Neural progenitor cell (in vitro differentiated cells): ENCODE data around the gene GRK3. TPM values are rescaled to one million over a fixed set of nuclear protein-coding genes. Genes with fewer than 3 reads are reported as not detected.
"Not testable (repeated sequence)": the region's sequence is repeated elsewhere in the genome, so short reads cannot be mapped to it uniquely, and the experiment has no call there.

Experiments used
- DNase-seq: peaks from one replicate; pipeline ENCODE4 v3.0.0-alpha.2; 2016; ENCODE audit warnings: low spot score
- H2AFZ ChIP-seq: fragments of 200-600 bp; sonication (generic); replicated peaks from 2 replicates; pipeline ENCODE4 v1.6.1; 2016; ENCODE audit warnings: antibody characterized with exemption
- H3F3A ChIP-seq: fragments of 200-600 bp; sonication (generic); 2 replicates; pipeline ENCODE4 v1.6.1; 2016; ENCODE audit warnings: antibody characterized with exemption, low read depth
- H3K27ac ChIP-seq: fragments of 200-600 bp; sonication (generic); 2 replicates; pipeline ENCODE4 v1.5.1; 2016; ENCODE audit warnings: mild to moderate bottlenecking
- H3K27me3 ChIP-seq: fragments of 200-600 bp; sonication (generic); 2 replicates; pipeline ENCODE4 v1.6.1; 2016; ENCODE audit warnings: mild to moderate bottlenecking, moderate library complexity
- H3K36me3 ChIP-seq: fragments of 200-600 bp; sonication (generic); 2 replicates; pipeline ENCODE4 v1.5.1; 2016
- H3K4me1 ChIP-seq: fragments of 200-600 bp; sonication (generic); 2 replicates; pipeline ENCODE4 v1.6.1; 2016; ENCODE audit warnings: mixed run types
- H3K4me2 ChIP-seq: fragments of 200-600 bp; sonication (generic); 2 replicates; pipeline ENCODE4 v1.6.1; 2016
- H3K4me3 ChIP-seq: fragments of 200-600 bp; sonication (generic); 2 replicates; pipeline ENCODE4 v1.5.1; 2016
- H3K79me2 ChIP-seq: fragments of 200-600 bp; sonication (generic); 2 replicates; pipeline ENCODE4 v1.6.1; 2016; ENCODE audit warnings: low read depth
- H3K9ac ChIP-seq: fragments of 200-600 bp; sonication (generic); 2 replicates; pipeline ENCODE4 v1.6.1; 2016
- H3K9me3 ChIP-seq: fragments of 200-600 bp; sonication (generic); 2 replicates; pipeline ENCODE4 v1.5.1; 2016; ENCODE audit warnings: low read depth
- H4K20me1 ChIP-seq: fragments of 200-600 bp; sonication (generic); 2 replicates; pipeline ENCODE4 v1.6.1; 2016; ENCODE audit warnings: low read depth
- H3K27ac Mint-ChIP-seq: 3 replicates; pipeline ENCODE4 v1.8.0; 2021; ENCODE audit warnings: mixed read lengths
- H3K27me3 Mint-ChIP-seq: 2 replicates; pipeline ENCODE4 v1.8.0; 2022; ENCODE audit warnings: low read depth, mild to moderate bottlenecking, inconsistent platforms, moderate library complexity, mixed read lengths; ENCODE audit not compliant: insufficient read depth
- H3K36me3 Mint-ChIP-seq: 3 replicates; pipeline ENCODE4 v1.8.0; 2021; ENCODE audit warnings: mixed read lengths
- H3K4me1 Mint-ChIP-seq: 3 replicates; pipeline ENCODE4 v1.8.0; 2021; ENCODE audit warnings: mixed read lengths
- H3K4me3 Mint-ChIP-seq: 3 replicates; pipeline ENCODE4 v1.8.0; 2021; ENCODE audit warnings: mild to moderate bottlenecking, moderate library complexity, mixed read lengths
- H3K9me3 Mint-ChIP-seq: 3 replicates; pipeline ENCODE4 v1.8.0; 2020; ENCODE audit warnings: mixed read lengths
- CTCF ChIP-seq: fragments of 200-600 bp; sonication (generic); IDR thresholded peaks from 2 replicates; pipeline ENCODE4 v1.5.1; 2017; ENCODE audit warnings: antibody characterized with exemption, mild to moderate bottlenecking
- EZH2 ChIP-seq: fragments of 200-600 bp; sonication (generic); IDR thresholded peaks from 2 replicates; pipeline ENCODE4 v1.6.1; 2017; ENCODE audit warnings: antibody characterized with exemption, mild to moderate bottlenecking, moderate library complexity
- EZH2phosphoT487 ChIP-seq: fragments of 200-600 bp; sonication (generic); IDR thresholded peaks from 2 replicates; pipeline ENCODE4 v1.6.1; 2017; ENCODE audit warnings: antibody characterized with exemption
- total RNA-seq: library from RNA; depleted of rRNA; stranded (reverse); fragments of >200 nt; gene quantifications from 2 replicates; pipeline ENCODE4 v1.2.3, GENCODE V29; 2015; ENCODE audit warnings: low replicate concordance

GRK3 gene
- total RNA-seq, 1 donor from 2014 or later: 20.8 TPM

GRCh38 chr22:25551396-25551795 lies 13.1 kb upstream of the GRK3 start:
- Histone ChIP-seq H3K4me2 (no peak overlapping the region), H3K9ac (no peak overlapping the region), H3K27me3 (no peaks in the 10 kb centered on the region), H4K20me1 (no peaks in the 10 kb centered on the region), H3F3A (no peaks in the 10 kb centered on the region), H3K36me3 (no peaks in the 10 kb centered on the region), H3K4me1 (peaks cover 5% of the 10 kb centered on the region), H3K4me3 (no peak overlapping the region), H3K79me2 (no peaks in the 10 kb centered on the region), H3K27ac (no peak overlapping the region), H3K9me3 (no peaks in the 10 kb centered on the region), H2AFZ (no peak overlapping the region)
- H3K27me3 Mint-ChIP-seq: no peaks in the 10 kb centered on the region
- H3K4me3 Mint-ChIP-seq: no peak overlapping the region
- DNase-seq: no peak
- no peak overlapping the region for H3K27ac Mint-ChIP-seq
- peaks cover 2% of the 10 kb centered on the region for H3K36me3 Mint-ChIP-seq
- peaks cover 19% of the 10 kb centered on the region for H3K4me1 Mint-ChIP-seq
- TF ChIP-seq EZH2phosphoT487: no peak
- no peak for TF ChIP-seq EZH2
- TF ChIP-seq CTCF: no peak
- H3K9me3 Mint-ChIP-seq: peaks cover 7% of the 10 kb centered on the region

GRCh38 chr22:25552405-25552804 lies 12.1 kb upstream of the GRK3 start:
- not testable (repeated sequence) for H3K4me3 Mint-ChIP-seq, H3K4me1 ChIP-seq, H3K27ac ChIP-seq, H3K4me2 ChIP-seq, H3K36me3 ChIP-seq, H3K36me3 Mint-ChIP-seq, H3K27me3 ChIP-seq, H4K20me1 ChIP-seq, H3K4me3 ChIP-seq, H3K79me2 ChIP-seq, H3F3A ChIP-seq, H3K27me3 Mint-ChIP-seq, H3K9me3 Mint-ChIP-seq, H3K9me3 ChIP-seq, H2AFZ ChIP-seq, H3K27ac Mint-ChIP-seq, H3K9ac ChIP-seq, DNase-seq
- H3K4me1 Mint-ChIP-seq: peaks cover 21% of the 10 kb centered on the region

GRCh38 chr22:25553131-25553530 lies 11.3 kb upstream of the GRK3 start:
- Histone ChIP-seq H3K9ac (no peak overlapping the region), H3K4me2 (no peak overlapping the region), H2AFZ (no peak overlapping the region), H3K27ac (no peak overlapping the region), H3F3A (no peaks in the 10 kb centered on the region), H4K20me1 (no peaks in the 10 kb centered on the region), H3K4me3 (no peak overlapping the region), H3K4me1 (peaks cover 5% of the 10 kb centered on the region), H3K9me3 (no peaks in the 10 kb centered on the region), H3K36me3 (no peaks in the 10 kb centered on the region), H3K79me2 (no peaks in the 10 kb centered on the region), H3K27me3 (no peaks in the 10 kb centered on the region)
- TF ChIP-seq EZH2phosphoT487: no peak
- TF ChIP-seq CTCF: no peak
- TF ChIP-seq EZH2: no peak
- no peaks in the 10 kb centered on the region for H3K27me3 Mint-ChIP-seq
- no peak for DNase-seq
- no peaks in the 10 kb centered on the region for H3K36me3 Mint-ChIP-seq
- no peak overlapping the region for H3K4me3 Mint-ChIP-seq
- H3K9me3 Mint-ChIP-seq: peaks cover 7% of the 10 kb centered on the region
- H3K4me1 Mint-ChIP-seq: peaks cover 21% of the 10 kb centered on the region
- no peak overlapping the region for H3K27ac Mint-ChIP-seq

- no peaks in the 10 kb centered on the region for H3K79me2 ChIP-seq
- H3K27ac Mint-ChIP-seq: no peak overlapping the region
- H3K4me2 ChIP-seq: peak overlapping the region; percentile 20
- H3K4me1 Mint-ChIP-seq: peaks cover 27% of the 10 kb centered on the region
- H3K9ac ChIP-seq: no peak overlapping the region
- no peak overlapping the region for H3K4me3 ChIP-seq
- H3K36me3 Mint-ChIP-seq: no peaks in the 10 kb centered on the region
- H2AFZ ChIP-seq: no peak overlapping the region
- TF ChIP-seq CTCF (no peak), EZH2 (no peak), EZH2phosphoT487 (no peak)
- H3K27ac ChIP-seq: no peak overlapping the region
- H3F3A ChIP-seq: no peaks in the 10 kb centered on the region
- peaks cover 8% of the 10 kb centered on the region for H3K4me1 ChIP-seq
- DNase-seq: no peak
- H3K4me3 Mint-ChIP-seq: no peak overlapping the region
- no peaks in the 10 kb centered on the region for H3K27me3 ChIP-seq
- peaks cover 7% of the 10 kb centered on the region for H3K9me3 Mint-ChIP-seq
- H4K20me1 ChIP-seq: no peaks in the 10 kb centered on the region
- no peaks in the 10 kb centered on the region for H3K36me3 ChIP-seq
- no peaks in the 10 kb centered on the region for H3K27me3 Mint-ChIP-seq
- no peaks in the 10 kb centered on the region for H3K9me3 ChIP-seq
These were observed 10.2 kb upstream of the GRK3 start for GRCh38 chr22:25554238-25554671.
